Measurements from ENCODE around the gene DDX54.

DDX54 gene

DNA sequence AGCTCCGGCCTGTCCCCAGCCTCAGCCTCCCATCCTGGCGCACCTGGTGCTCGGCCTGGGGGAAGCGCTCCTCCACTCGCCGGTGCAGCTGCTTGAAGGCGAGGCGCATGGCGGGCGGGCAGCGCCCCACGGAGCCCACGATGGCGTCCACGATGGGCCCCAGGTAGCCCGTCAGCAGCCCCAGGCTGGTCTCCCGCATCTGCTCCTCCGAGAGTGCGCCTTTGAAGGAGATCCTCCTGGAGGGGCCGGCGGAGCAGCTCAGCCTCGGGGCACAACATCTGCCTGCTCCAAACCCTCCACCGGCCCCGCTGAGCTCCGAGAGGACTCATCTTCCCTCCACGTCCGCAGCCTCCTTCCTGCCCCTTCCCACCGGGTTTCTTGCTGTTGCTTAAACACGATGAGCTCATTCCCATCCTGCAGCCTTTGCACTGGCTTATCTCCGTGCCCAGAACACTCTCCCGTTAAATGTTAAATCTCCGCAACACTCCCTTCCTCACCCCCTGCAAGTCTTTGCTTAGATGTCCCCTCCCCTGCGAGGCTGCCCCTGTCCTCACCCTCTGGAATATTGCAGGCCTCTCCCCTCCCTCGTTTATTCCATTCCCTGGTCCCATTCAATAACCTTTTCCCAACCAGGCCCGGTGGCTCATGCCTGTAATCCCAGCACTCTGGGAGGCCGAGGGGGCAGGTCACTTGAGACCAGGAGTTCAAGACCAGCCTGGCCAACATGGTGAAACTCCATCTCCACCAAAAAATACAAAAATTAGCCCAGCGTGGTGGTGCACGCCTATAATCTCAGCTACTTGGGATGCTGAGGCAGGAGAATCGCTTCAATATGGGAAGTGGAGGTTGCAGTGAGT lies 73.0 kb downstream of the DDX54 start:
- Histone ChIP-seq H3K27ac (no peak overlapping the region), H3K4me3 (no peak overlapping the region)

DNA sequence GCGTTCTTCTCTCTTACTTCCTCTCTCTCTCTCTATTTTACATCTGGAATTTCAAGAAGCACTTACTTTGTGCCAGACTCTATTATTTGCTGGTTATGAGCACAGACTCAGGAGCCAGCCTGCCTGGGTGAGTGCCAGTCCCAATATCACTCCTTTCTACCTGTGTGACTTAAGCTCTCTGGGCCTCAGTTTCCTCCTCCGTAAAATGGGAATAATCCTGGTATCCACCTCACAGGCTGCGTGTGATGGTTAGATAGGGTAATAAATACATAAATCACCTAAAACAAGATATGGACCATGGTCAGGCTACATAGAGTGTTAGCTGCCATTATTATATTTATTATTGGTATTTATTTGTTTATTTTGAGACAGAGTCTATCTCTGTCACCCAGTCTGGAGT lies 74.0 kb downstream of the DDX54 start:
- Histone ChIP-seq H3K27ac (no peak overlapping the region), H3K4me3 (no peak overlapping the region)

DNA sequence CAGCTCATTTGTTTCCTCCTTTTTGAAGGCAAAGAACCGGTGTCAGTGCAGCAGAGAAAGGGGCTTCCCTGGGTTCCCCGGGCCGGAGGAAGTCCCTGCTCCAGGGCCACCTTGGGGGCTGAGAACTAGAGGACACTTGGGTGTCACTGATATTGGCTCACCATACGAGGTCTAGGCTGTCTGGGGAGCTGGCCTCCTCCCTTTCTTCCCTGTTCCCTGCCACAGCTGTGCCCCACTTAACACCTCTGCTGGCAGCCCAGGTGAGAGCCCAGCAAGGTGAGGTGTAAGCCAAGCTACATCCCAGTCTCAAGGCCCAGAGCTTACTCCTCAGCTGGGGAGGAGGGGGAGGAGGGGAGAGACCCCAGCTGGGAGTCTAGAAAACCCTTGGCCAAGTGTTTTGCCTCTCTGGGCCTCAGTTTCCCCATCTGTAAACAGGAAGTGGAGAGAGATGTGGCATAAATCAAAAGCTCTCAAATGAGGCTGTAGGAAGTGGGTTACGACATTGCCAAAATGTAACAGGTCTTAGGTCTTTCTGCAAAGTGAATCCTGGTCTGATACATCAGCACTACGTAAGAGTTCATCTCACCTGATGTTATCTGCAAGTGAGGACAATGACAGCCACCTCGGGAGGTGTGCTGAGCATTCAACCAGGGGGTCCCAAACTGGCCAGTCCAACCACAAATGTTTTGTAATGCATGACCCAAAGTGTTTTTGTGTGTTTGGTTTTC lies 75.2 kb downstream of the DDX54 start:
- no peak overlapping the region for H3K4me3 ChIP-seq
- H3K27ac ChIP-seq = no peak overlapping the region

DNA sequence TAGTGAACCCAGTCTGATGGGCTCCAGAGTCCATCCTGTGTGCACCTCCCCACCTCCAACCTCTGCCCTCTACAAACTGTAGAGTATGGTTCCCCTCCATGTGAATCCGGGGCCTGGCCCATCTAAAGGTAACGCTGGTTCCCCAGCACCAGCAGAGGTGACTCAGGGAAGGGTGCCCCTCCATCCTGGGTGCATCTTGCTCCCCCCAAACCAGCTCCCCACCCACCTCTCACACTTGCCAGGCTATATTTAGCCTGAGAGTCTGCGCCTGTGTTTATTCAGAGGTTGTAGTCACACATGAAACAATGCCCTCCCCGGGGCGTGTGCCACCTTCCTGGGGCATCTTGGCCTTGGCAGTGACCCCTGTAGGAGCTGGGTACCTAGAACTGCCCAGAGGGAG lies 75.9 kb downstream of the DDX54 start:
- Histone ChIP-seq H3K27ac (no peak overlapping the region), H3K4me3 (no peak overlapping the region)

DNA sequence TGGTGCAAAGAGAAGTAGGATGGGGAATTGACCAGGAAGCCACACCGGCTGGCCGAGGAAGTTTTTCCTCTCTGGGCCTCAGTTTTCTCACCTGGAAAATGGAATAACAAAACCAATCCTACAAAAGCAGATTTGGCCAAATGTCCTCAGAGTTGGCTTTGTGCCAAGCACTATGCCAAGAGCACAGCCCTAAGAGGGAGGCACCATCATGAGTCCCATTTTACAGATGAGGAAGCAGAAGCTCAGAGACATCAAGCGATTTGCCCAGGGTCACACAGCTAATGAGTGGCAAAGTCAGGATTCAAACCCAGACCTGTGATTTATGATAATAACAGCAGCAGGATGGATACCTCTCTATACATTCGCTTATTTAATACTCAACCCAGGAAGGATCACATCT lies 77.0 kb downstream of the DDX54 start:
- no peak overlapping the region for H3K27ac ChIP-seq
- no peak overlapping the region for H3K4me3 ChIP-seq
